ENCODE results near the gene COBL.
A peak's percentile ranks its signal among the peaks of the same experiment; 100 is the strongest.

The COBL gene

GRCh38 chr7:50982626-50983025 lies 334.0 kb downstream of the COBL start:
- no peaks in the 10 kb centered on the region for H3K36me3 ChIP-seq (ENCODE audit: control insufficient read depth, low read length)
- H3K79me2 ChIP-seq (ENCODE audit: control insufficient read depth, low read length), result no peaks in the 10 kb centered on the region
- H4K20me1 ChIP-seq (ENCODE audit: control insufficient read depth, insufficient read depth, low read depth, low read length), result no peaks in the 10 kb centered on the region
- no peaks in the 10 kb centered on the region for H3K27me3 ChIP-seq (ENCODE audit: control insufficient read depth, low read length)
- H3K4me2 ChIP-seq (ENCODE audit: low read length), result no peak overlapping the region
- no peaks in the 10 kb centered on the region for H3K9me3 ChIP-seq (ENCODE audit: control insufficient read depth, insufficient read depth, low read length)
- no peak overlapping the region for H3K27ac ChIP-seq (ENCODE audit: low read depth, low read length)
- TF ChIP-seq CTCF (IDR thresholded peaks at IDR 0.05; ENCODE audit: low read depth, low read length, poor library complexity, severe bottlenecking) (peak; percentile 27), EZH2phosphoT487 (IDR thresholded peaks at IDR 0.05; ENCODE audit: borderline replicate concordance, low read length) (no peak)
- no peaks in the 10 kb centered on the region for H3K9me2 ChIP-seq (replicated peaks; ENCODE audit: control insufficient read depth, low read length)
- no peak overlapping the region for H3K4me3 ChIP-seq (ENCODE audit: low read length)
- no peaks in the 10 kb centered on the region for H3F3A ChIP-seq (ENCODE audit: control insufficient read depth, insufficient read depth)
- no peaks in the 10 kb centered on the region for H3K4me1 ChIP-seq (ENCODE audit: control insufficient read depth, low read length)

GRCh38 chr7:50981743-50982142 lies 334.9 kb downstream of the COBL start:
- Histone ChIP-seq H3F3A (ENCODE audit: control insufficient read depth, insufficient read depth) (no peaks in the 10 kb centered on the region), H3K27me3 (ENCODE audit: control insufficient read depth, low read length) (no peaks in the 10 kb centered on the region), H3K79me2 (ENCODE audit: control insufficient read depth, low read length) (no peaks in the 10 kb centered on the region), H3K36me3 (ENCODE audit: control insufficient read depth, low read length) (no peaks in the 10 kb centered on the region), H3K4me3 (ENCODE audit: low read length) (no peak overlapping the region), H3K9me2 (replicated peaks; ENCODE audit: control insufficient read depth, low read length) (no peaks in the 10 kb centered on the region), H3K4me1 (ENCODE audit: control insufficient read depth, low read length) (no peaks in the 10 kb centered on the region), H3K27ac (ENCODE audit: low read depth, low read length) (no peak overlapping the region), H3K9me3 (ENCODE audit: control insufficient read depth, insufficient read depth, low read length) (no peaks in the 10 kb centered on the region), H3K4me2 (ENCODE audit: low read length) (no peak overlapping the region), H4K20me1 (ENCODE audit: control insufficient read depth, insufficient read depth, low read depth, low read length) (no peaks in the 10 kb centered on the region)
- no peak for TF ChIP-seq EZH2phosphoT487 (IDR thresholded peaks at IDR 0.05; ENCODE audit: borderline replicate concordance, low read length)
- TF ChIP-seq CTCF (IDR thresholded peaks at IDR 0.05; ENCODE audit: low read depth, low read length, poor library complexity, severe bottlenecking), result no peak

- no peaks in the 10 kb centered on the region for H4K20me1 ChIP-seq (ENCODE audit: control insufficient read depth, insufficient read depth, low read depth, low read length)
- no peaks in the 10 kb centered on the region for H3K9me2 ChIP-seq (replicated peaks; ENCODE audit: control insufficient read depth, low read length)
- H3K9me3 ChIP-seq (ENCODE audit: control insufficient read depth, insufficient read depth, low read length), result no peaks in the 10 kb centered on the region
- TF ChIP-seq EZH2phosphoT487 (IDR thresholded peaks at IDR 0.05; ENCODE audit: borderline replicate concordance, low read length), result no peak
- no peak for TF ChIP-seq CTCF (IDR thresholded peaks at IDR 0.05; ENCODE audit: low read depth, low read length, poor library complexity, severe bottlenecking)
- H3K27me3 ChIP-seq (ENCODE audit: control insufficient read depth, low read length), result no peaks in the 10 kb centered on the region
- H3K79me2 ChIP-seq (ENCODE audit: control insufficient read depth, low read length), result no peaks in the 10 kb centered on the region
- H3K36me3 ChIP-seq (ENCODE audit: control insufficient read depth, low read length), result no peaks in the 10 kb centered on the region
- H3K4me1 ChIP-seq (ENCODE audit: control insufficient read depth, low read length), result no peaks in the 10 kb centered on the region
- no peak overlapping the region for H3K4me3 ChIP-seq (ENCODE audit: low read length)
- no peak overlapping the region for H3K27ac ChIP-seq (ENCODE audit: low read depth, low read length)
- no peaks in the 10 kb centered on the region for H3F3A ChIP-seq (ENCODE audit: control insufficient read depth, insufficient read depth)
- no peak overlapping the region for H3K4me2 ChIP-seq (ENCODE audit: low read length)
These were observed 336.2 kb downstream of the COBL start for GRCh38 chr7:50980411-50980810.
